GM18858 (cell line): ENCODE data around the gene ACER3.
"Not testable (repeated sequence)": the region's sequence is repeated elsewhere in the genome, so short reads cannot be mapped to it uniquely, and the experiment has no call there.

Experiments
- ATAC-seq: cut with Tn5 transposase; IDR thresholded peaks from one replicate; pipeline ENCODE4 v1.9.1; 2021; ENCODE audit not compliant: unreplicated experiment

The ACER3 gene

GRCh38 chr11:76863196-76863777, 2.6 kb downstream of the ACER3 start:
- no peak for ATAC-seq

- no peak for ATAC-seq
Observed at GRCh38 chr11:76872959-76873827, 12.5 kb downstream of the ACER3 start.

GRCh38 chr11:76878014-76878413, 17.3 kb downstream of the ACER3 start:
- ATAC-seq, result no peak

- ATAC-seq, result no peak
Observed at GRCh38 chr11:76880314-76880713, 19.6 kb downstream of the ACER3 start.

- no peak for ATAC-seq
Observed at GRCh38 chr11:76880956-76881355, 20.2 kb downstream of the ACER3 start.

- ATAC-seq, result no peak
Observed at GRCh38 chr11:76885390-76886097, 24.8 kb downstream of the ACER3 start.

GRCh38 chr11:76888989-76889388, 28.3 kb downstream of the ACER3 start:
- ATAC-seq, result no peak

- ATAC-seq, result no peak
Observed at GRCh38 chr11:76889411-76889975, 28.8 kb downstream of the ACER3 start.

- ATAC-seq, result no peak
Observed at GRCh38 chr11:76890329-76890728, 29.6 kb downstream of the ACER3 start.

- no peak for ATAC-seq
Observed at GRCh38 chr11:76891285-76891684, 30.6 kb downstream of the ACER3 start.

GRCh38 chr11:76891793-76892192, 31.1 kb downstream of the ACER3 start:
- no peak for ATAC-seq

GRCh38 chr11:76892306-76892705, 31.6 kb downstream of the ACER3 start:
- ATAC-seq, result no peak

- ATAC-seq, result no peak
Observed at GRCh38 chr11:76897233-76897632, 36.5 kb downstream of the ACER3 start.

GRCh38 chr11:76901144-76901543, 40.4 kb downstream of the ACER3 start:
- ATAC-seq, result no peak

GRCh38 chr11:76901622-76902021, 40.9 kb downstream of the ACER3 start:
- not testable (repeated sequence) for ATAC-seq

GRCh38 chr11:76902121-76903014, 41.6 kb downstream of the ACER3 start:
- no peak for ATAC-seq

- no peak for ATAC-seq
Observed at GRCh38 chr11:76903325-76903724, 42.6 kb downstream of the ACER3 start.

- no peak for ATAC-seq
Observed at GRCh38 chr11:76910620-76911414, 50.1 kb downstream of the ACER3 start.

GRCh38 chr11:76911415-76911808, 50.7 kb downstream of the ACER3 start:
- no peak for ATAC-seq

- ATAC-seq, result no peak
Observed at GRCh38 chr11:76916712-76917111, 56.0 kb downstream of the ACER3 start.
